Mucosa of gallbladder (tissue), 1 donor: ENCODE data around the gene RFXAP. TPM values are rescaled to one million over a fixed set of nuclear protein-coding genes. Genes with fewer than 3 reads are reported as not detected.
"Not testable (repeated sequence)": the region's sequence is repeated elsewhere in the genome, so short reads cannot be mapped to it uniquely, and the experiment has no call there.

ENCODE experiments used
- DNase-seq: peaks from one replicate; pipeline ENCODE4 v3.0.0-alpha.2; 2020; ENCODE audit warnings: low spot score
- total RNA-seq: library from RNA; stranded (reverse); gene quantifications from one replicate; pipeline ENCODE4 v1.2.1, GENCODE V29; 2021
- donor health status: DM: no; HTN: no; CAD: no.

RFXAP gene, protein sequence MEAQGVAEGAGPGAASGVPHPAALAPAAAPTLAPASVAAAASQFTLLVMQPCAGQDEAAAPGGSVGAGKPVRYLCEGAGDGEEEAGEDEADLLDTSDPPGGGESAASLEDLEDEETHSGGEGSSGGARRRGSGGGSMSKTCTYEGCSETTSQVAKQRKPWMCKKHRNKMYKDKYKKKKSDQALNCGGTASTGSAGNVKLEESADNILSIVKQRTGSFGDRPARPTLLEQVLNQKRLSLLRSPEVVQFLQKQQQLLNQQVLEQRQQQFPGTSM
- total RNA-seq, result 4.4 TPM

DNA sequence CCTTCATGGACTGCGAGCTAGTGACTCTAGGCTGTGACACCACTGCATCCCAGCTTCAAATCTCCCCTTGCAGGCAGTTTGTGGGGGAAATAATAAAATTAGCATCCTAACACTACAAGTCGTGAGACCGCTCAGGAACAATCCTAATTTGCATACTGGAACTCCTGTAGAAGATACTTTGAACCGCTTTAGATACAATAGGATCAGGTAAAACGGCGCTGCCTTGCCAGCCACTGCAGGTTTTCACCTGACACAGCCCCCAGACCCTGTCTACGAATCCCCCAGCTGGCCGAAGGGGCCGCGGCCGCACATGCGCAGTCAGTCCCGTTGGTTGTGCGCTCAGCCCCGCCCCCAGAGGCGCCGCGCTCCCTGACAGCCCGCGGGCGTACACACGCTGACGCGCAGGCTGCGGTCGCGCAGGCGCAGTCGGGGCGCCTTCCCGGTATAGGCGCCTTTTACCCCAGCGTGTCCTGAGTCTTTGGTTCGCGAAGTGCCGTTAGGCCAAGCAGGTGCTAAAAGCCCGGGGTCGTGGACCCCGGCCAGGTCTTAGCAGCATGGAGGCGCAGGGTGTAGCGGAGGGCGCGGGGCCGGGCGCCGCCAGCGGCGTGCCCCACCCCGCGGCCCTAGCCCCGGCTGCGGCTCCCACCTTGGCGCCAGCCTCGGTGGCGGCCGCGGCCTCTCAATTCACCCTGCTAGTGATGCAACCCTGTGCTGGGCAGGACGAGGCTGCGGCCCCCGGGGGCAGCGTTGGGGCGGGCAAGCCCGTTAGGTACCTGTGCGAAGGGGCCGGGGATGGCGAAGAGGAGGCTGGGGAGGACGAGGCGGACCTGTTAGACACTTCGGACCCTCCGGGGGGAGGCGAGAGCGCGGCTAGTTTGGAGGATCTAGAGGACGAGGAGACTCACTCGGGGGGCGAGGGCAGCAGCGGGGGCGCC, at the start of gene RFXAP:
Gene RFXAP, plus strand, starts transcription at position 419 of the 935 bp plus-strand sequence. Its CDS starts 136 bp downstream, at position 555.
- DNase-seq, result peak; percentile 90

DNA sequence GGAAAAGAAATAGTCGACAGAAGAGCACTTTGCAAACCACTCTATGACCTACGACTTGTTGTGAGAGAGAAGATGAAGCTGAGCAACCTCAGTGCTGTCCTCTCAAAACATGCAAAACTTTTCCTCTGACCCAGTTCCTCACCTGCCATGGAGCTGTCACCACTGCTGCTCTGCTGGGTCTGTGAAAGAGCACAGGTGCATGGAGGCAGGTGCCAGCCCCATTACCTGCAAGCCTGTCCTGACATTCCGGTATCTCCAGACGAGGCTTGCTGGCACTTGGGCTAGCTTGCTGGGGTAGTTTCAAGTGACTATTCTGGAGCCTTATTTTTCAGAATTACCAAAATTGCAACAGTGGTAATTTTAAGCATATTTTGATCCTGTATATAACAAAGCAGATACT, 49.5 kb upstream of the RFXAP start:
- no peak for DNase-seq

DNA sequence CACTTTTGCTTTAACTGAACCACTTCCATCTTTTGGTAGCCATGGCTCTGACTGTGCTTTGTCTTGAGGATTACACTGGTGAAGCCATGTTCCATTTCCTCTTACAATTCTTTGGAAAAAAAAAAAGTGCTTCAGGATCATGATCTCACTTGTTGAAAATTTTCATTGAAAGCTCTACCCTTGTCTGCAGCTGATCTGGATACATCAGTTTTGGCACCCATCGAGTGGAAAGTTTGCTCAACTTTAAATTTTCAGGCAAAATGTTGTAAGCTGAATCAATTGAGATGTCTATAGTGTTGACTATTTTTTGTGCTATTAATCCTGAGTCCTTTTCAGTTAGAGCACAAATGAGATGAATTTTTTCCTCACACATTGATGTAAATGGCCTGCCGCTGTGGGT, 48.3 kb upstream of the RFXAP start:
- DNase-seq, result no peak

DNA sequence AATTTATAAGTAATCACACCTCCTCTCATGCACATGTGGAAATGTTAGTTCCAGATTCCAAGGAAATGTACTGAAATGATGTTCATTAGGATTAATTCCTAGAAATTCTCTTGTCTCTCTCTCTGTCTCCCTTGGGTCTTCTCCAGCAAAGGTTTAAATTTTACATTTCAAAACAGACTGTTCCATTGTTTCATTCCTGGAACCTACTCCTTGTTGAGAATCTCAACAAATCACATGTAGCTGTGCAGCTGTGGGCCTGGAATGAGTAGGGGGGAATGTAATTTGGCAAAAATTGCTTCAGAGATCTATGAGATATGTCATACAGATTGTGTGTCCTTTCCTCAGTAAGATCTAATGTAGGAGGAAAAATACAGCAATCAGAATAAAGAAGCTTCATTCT, 46.2 kb upstream of the RFXAP start:
- DNase-seq, result no peak

DNA sequence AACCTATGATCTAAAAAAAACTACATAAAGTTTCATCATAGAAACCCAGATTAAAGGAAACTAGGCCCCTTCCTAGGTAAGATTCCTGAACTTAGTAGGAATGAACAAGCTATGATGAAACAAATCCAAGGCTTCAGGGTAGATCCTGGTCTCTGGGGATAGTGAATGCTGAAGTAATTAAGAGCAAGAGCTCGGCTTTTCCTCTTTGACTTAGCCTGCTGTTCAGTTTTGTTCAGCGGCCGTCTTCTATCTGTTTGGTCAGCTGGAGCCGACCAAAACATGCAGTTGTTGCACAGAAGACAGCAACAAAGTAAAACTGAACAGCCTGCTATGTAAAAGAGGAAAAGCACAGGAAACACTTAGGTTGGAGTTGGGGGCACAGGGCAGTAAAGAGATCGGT, 44.1 kb upstream of the RFXAP start:
- DNase-seq, result no peak

DNA sequence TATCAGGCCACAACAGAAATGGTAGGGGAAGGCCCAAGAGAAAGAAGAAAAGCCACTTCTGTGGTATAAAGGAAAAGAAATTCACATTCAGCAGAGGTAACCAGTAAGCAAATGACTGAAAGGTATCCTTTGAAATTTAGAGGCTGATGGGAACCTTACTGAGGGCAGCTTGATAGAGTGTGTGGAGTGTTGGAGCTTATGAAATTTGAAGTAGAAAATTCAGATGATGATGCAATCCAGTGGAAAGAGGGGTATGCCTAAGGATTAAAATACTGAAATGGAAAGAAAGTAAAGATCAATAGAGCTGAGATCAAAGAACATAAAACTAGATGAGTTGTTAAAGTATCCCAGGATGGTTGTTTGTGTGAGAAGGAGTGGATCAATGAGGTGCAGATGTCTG, 42.8 kb upstream of the RFXAP start:
- no peak for DNase-seq

DNA sequence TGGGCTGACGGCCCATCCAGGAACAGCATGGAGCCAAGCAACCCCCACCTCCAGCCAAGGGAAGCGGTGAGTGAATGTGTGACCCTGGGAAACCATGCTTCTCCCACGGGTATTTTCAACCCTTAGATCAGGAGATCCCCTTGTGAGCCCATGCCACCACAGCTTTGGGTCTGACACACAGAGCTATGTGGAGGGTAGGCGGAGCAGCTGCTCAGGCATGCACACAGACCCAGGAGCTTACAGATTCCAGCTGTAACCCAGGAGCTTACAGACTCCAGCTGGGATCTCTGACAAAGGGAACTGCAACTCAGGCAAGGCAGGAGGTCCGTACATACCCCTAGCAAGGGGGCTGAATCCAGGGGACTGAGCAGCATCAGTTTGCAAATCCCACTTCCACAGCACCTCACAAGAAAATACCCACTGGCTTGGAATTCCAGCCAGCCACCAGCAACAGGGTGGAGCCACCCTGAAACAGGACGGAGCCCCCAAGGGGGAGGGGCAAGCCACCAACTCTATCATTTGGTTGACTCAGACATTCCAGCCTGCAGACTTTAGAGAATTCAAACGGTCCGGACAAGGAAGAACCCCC, 40.8 kb upstream of the RFXAP start:
- DNase-seq, result no peak

DNA sequence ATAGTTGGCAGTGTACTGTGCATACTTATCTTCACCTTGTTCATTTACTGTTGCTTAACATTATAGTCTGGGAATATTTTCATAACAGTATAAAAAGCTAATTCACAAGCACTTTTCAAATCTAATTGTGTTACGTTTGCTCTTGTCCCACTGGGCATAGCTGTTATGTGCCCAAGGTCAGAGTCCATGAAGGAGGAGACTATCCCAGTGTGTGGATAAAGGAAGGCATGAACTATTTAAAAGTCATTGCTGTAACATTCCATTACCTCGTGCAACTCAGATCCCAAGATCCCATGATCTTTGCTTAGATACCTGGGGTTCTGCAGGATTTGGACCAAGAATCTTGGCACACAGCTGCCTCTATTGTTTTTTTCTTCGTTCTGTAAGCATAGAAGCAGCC, 35.1 kb upstream of the RFXAP start:
- no peak for DNase-seq

DNA sequence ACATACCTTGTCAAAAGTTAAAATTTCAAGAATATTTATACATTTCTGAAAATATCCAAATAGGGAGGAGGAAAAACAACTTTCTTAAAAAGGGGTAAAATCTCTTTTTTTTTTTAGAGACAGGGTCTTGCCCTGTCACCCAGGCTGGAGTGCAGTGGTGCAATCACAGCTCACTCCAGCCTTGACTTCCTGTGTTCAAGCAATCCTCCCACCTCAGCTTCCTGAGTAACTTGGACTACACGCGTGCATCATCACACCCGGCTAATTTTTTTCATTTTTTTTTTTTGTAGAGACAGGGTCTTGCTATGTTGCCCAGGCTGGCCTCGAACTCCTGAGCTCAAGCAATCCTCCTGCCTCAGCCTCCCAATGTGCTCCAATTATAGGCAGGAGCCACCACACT, 32.8 kb upstream of the RFXAP start:
- DNase-seq, result not testable (repeated sequence)

DNA sequence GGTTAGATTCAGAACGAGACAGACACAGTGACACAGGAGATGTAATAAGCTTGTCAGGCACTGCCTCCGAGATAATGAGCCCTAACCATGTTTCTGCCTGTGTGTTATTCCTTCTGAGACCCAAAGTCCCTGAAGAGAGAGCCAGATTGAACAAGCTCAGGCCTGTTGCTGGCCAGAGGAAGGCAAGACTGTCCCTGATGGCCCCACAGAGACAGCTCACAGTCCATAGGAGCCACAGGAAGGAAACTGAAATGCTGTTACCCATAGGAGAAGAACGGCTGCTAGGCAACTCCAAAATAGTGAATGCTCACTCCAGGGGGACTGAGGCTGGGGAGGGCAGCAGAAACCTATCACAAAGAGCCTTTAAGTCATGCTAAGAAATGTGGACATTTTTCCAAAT, 31.8 kb upstream of the RFXAP start:
- no peak for DNase-seq

DNA sequence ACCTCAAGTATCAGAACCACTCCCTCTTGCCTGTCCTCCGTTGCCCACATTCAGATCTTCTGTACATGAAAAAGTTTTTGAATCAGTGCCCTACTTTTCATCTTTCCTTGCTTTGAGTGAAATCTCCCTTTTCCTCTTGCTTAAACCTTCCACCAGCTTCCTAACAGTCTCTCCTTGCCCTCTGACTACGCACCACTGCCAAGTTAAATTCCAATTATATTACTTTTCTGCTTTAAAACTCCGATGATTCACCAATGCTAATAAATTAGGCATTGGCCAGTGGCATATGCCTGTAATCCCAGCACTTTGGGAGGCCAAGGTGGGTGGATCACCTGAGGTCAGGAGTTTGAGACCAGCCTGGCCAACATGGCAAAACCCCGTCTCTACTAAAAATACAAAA, 30.7 kb upstream of the RFXAP start:
- DNase-seq, result no peak

DNA sequence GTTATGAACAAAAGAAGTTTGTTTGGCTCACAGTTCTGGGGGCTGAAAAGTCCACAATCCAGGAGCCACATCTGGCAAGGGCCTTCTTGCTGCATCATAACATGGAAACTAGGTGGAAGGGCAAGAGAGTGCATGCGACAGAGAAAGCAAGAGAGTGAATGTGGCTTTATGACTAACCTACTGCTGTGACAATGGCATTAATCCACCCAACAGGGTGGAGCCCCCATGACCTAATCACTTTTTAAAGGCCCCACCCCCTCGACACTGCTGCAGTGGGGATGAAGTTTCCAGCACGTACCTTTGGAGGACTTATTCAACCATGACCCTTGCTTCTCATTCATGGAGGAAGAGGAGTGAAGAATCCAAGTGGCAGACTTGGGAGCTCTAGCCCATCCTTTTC, 30.0 kb upstream of the RFXAP start:
- DNase-seq, result no peak

DNA sequence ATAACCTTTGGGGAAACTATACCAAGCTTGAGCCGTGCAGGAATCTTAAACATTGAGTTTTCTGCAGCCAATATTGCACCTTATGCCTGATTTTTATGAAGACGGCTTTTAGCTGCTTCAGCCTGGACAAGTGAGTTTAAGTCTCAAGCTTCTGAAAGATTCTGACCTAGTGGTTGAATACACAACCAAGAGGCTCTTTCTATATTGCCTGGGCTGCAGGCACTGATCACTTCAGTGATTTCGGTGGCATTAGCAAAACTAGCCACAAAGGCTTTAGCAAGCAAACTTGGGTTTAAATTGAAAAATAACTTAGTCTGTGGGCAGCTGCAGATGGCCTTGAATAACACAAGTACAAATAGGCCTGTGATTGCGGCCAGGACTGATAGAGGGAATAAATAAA, 29.3 kb upstream of the RFXAP start:
- DNase-seq, result no peak

DNA sequence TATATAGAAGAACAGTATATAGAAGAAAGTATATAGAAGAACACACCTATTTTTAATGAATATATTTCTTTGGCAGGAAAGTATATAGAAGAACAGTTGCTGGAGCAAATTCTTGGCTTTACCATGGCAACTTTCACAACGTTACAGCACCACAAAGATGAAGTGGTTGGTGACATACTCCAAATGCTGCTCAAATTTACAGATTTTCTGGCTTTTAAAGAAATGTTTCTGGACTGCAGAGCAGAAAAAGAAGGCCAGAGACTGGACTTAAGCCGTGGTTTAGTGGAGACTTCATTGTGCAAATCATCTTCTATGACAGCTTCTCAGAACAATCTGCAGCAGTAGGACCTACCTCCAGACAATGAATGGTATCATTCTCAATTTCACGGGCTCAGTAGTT, 24.3 kb upstream of the RFXAP start:
- no peak for DNase-seq

DNA sequence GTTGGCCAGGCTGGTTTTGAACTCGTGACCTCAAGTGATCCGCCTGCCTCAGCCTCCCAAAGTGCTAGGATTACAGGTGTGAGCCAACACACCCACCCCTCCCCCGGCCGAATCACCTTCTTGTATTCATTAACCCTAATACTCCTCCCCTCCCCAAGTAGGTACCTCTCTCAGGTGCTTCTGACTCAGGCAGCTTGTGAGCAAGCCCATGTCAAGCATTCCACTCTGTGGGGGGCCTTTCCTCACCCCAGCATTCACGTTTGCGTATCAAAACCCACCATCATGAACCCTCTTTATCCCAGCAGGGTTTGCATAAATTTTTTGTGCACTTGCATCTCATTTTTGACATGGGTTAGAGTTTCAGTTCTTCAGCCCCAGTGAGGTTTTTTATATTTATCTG, 23.6 kb upstream of the RFXAP start:
- no peak for DNase-seq

DNA sequence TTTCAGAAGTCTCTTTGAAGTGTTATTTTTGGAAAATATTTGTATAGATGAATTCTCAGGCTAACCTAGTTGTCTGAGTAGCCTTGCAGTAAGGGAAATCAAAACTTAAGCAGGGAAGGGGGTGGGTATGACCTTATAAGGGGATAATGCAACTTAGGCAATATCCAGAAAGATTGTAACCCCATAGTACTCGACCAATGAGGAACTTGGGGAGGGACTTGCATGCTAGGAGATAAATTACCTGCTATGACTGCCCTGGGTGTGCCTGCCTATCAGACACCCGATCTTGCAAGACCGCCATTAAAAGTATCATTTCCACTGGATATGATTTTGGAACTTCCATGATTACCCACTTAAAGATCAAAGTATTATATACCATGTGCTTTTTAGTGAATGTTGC, 23.0 kb upstream of the RFXAP start:
- no peak for DNase-seq

DNA sequence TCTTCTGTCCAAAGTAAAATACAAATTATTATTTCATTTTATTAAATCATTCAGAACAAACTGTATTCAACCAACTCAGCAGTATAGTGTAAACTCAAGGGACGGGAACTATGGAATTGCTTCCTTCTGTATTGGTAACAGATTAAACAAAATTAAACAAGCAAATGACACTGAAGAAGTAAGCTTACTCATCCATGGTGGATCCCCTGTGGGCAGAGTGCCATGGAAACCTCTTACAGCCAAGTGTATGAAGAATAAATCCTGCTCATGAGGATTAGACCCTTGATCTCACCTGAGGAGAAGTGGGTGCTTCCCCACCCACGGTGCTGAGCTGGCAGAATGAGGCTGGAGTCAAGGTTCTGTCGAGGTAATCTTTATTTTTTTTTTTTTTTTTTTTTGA, 18.0 kb upstream of the RFXAP start:
- peak; percentile 18 for DNase-seq

DNA sequence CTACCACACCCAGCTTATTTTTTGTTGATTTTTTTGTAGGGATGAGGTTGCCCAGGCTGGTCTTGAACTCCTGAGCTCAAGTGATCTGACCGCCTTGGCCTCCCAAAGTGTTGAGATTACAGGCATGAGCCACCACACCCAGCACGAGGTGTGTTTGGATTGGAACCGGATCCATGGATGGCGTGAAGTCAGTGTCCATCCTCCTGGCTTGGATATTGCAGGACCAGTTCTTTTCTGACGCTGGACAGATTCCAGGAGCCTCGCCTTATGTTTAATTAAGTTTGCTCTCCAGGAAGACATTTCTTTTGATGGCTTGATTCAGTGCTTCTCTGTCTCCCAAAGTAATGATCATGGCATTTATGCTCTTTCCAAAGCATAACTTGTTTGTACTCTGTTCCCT, 14.4 kb upstream of the RFXAP start:
- DNase-seq, result peak; percentile 21

DNA sequence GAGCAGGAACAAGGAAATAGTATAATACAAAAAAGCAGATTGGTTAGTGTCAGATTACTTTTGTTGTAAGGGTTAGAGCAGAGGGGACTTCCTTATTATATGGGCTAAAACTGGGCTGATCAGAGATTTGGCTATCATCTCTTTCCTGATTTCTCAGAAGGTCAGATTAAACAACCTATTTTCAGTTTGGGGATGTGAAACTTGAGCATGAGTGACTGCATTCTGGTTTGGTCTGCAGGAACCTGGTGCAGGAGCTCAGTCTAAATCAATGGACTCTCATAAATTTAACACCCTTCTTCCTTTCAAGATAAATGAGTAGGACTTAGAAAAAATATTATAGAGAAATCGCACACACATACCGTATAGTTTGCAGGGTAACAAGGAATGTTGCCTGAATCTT, 12.9 kb upstream of the RFXAP start:
- no peak for DNase-seq

DNA sequence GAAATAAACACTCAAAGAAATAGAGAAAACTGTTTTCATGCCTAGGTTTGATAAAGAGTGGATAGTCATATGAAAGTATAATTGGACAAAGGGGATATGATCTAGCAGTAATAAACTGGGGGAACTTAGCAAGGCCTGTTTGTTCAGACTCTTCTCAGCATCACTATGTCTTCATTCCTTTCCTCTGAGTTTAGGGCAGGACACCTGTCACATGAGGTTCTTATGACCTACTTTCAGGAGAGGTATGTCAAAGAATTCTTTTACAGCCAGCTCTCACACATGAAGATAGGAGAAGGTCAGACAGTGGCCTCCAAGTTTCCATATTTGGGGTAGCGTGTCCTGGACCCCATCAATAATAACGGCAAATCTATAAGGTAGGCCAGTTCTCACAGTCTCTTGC, 11.4 kb upstream of the RFXAP start:
- no peak for DNase-seq

DNA sequence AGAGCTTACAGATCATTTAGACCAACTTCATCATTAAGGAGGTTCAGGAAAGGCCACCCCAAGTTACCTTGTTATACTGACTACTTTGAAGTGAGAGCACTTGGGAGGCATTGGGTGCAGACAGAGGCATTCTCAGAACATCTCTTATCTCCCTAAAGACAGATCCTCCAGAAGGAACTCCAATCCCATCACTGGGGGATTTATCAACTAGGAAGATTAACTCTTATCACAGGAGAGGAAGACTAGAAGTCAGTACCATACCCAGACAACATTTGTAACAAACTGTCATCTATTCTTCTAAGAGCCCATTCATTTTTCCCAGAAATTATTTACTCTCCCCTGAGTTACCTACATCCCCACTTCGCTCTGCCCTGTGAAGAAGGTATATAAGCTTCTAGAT, 5.8 kb upstream of the RFXAP start:
- no peak for DNase-seq

DNA sequence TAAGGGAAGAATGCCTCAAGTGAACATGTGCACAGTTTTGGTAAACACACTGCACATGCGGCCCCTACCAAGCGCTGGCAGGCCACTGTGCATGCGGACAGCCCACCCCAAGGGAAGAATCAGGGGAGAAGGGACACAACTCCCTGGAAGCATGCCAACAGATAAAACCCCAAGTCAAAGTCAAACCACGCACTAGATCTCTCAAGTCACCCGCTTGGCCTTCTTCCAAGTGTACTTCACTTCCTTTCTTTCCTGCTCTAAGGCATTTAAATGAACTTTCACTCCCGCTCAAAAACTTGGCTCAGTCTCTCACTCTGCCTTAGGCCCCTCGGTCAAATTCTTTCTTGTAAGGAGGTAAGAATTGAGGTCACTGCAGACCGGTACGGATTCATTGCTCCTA, 4.6 kb upstream of the RFXAP start:
- peak; percentile 20 for DNase-seq

DNA sequence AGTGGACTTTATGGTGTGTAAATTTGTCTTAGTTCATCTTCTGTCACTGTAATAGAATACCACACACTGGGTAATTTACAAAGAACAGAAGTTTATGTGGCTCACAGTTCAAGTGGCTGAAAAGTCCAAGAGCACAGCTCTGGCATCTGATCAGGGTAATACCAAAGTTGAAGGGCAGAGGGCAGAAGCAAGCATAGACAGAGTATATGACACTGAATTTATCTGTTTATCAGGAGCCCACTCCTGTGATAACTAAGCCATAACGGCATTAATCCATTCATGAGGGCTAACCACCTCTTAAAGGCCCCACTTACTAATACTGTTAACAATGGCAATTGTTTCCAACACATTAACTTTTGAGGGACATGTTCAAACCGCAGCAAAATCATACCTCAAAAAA, 4.0 kb upstream of the RFXAP start:
- DNase-seq, result no peak
